Measurements from ENCODE around the gene ADAP1. TPM values are rescaled to one million over a fixed set of nuclear protein-coding genes. Genes with fewer than 3 reads are reported as not detected.

The ADAP1 gene
- total and polyA plus RNA-seq, 2 of the 13 experiments (the other 11 are each of a cell fraction or from before 2014, with no cell fraction given), result 10.5 to 24.6 TPM

DNA sequence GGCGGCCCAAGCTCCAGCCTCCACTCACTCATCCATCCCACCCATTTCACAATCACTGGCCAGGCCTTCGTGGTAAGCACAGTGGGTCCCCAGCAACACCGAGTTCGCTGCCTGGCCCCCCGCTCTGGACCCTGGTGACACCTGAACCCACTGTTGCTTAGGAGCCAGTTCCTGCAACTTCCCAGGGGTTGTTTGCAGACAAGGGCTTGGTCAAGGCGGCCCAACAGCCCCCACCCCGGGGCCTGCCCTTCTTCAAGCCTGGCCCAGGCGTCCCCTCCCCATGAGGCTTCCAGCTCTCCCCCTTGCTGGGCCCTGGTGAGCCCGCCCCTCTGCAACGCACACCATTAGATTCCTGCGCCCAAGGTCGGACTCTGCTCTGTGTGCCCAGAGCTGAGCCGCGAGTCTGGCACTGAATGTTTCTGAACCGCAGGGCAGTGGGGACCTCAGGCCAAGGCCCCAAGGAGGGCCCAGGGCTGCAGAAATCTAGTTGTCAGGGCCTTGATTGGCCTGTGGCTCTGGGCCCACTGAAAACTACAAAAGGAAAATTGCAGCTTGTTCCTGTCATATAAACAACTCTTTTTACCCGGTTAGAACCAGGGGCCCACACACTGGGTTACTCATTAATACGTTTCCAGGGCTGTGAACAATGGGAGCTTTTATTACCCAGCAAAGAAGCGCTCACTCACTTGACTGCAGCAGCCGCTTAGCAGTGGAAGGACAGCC, 23.0 kb upstream of the ADAP1 start (continued):
- TF ChIP-seq, protein P1, sequence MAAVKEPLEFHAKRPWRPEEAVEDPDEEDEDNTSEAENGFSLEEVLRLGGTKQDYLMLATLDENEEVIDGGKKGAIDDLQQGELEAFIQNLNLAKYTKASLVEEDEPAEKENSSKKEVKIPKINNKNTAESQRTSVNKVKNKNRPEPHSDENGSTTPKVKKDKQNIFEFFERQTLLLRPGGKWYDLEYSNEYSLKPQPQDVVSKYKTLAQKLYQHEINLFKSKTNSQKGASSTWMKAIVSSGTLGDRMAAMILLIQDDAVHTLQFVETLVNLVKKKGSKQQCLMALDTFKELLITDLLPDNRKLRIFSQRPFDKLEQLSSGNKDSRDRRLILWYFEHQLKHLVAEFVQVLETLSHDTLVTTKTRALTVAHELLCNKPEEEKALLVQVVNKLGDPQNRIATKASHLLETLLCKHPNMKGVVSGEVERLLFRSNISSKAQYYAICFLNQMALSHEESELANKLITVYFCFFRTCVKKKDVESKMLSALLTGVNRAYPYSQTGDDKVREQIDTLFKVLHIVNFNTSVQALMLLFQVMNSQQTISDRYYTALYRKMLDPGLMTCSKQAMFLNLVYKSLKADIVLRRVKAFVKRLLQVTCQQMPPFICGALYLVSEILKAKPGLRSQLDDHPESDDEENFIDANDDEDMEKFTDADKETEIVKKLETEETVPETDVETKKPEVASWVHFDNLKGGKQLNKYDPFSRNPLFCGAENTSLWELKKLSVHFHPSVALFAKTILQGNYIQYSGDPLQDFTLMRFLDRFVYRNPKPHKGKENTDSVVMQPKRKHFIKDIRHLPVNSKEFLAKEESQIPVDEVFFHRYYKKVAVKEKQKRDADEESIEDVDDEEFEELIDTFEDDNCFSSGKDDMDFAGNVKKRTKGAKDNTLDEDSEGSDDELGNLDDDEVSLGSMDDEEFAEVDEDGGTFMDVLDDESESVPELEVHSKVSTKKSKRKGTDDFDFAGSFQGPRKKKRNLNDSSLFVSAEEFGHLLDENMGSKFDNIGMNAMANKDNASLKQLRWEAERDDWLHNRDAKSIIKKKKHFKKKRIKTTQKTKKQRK (IDR thresholded peaks at IDR 0.05; ENCODE audit: low read length), result no peak
- TF ChIP-seq RARA (CRISPR knock-in tag; IDR thresholded peaks at IDR 0.05), result peak; percentile 46
- TF ChIP-seq, protein P2, sequence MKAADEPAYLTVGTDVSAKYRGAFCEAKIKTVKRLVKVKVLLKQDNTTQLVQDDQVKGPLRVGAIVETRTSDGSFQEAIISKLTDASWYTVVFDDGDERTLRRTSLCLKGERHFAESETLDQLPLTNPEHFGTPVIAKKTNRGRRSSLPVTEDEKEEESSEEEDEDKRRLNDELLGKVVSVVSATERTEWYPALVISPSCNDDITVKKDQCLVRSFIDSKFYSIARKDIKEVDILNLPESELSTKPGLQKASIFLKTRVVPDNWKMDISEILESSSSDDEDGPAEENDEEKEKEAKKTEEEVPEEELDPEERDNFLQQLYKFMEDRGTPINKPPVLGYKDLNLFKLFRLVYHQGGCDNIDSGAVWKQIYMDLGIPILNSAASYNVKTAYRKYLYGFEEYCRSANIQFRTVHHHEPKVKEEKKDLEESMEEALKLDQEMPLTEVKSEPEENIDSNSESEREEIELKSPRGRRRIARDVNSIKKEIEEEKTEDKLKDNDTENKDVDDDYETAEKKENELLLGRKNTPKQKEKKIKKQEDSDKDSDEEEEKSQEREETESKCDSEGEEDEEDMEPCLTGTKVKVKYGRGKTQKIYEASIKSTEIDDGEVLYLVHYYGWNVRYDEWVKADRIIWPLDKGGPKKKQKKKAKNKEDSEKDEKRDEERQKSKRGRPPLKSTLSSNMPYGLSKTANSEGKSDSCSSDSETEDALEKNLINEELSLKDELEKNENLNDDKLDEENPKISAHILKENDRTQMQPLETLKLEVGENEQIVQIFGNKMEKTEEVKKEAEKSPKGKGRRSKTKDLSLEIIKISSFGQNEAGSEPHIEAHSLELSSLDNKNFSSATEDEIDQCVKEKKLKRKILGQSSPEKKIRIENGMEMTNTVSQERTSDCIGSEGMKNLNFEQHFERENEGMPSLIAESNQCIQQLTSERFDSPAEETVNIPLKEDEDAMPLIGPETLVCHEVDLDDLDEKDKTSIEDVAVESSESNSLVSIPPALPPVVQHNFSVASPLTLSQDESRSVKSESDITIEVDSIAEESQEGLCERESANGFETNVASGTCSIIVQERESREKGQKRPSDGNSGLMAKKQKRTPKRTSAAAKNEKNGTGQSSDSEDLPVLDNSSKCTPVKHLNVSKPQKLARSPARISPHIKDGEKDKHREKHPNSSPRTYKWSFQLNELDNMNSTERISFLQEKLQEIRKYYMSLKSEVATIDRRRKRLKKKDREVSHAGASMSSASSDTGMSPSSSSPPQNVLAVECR (CRISPR knock-in tag; IDR thresholded peaks at IDR 0.05; ENCODE audit: borderline replicate concordance), result peak; percentile 69; the same call in 1 of the 2 replicates
- TF ChIP-seq PHF20 (CRISPR knock-in tag; IDR thresholded peaks at IDR 0.05), result no peak; the same call in 1 of the 2 replicates
- TF ChIP-seq MTF1 (CRISPR knock-in tag; IDR thresholded peaks at IDR 0.05), result peak; percentile 51; the same call in 1 of the 2 replicates
- no peak for TF ChIP-seq ZNF138 (CRISPR knock-in tag; IDR thresholded peaks at IDR 0.05; ENCODE audit: low read depth)
- no peak for TF ChIP-seq ZNF468 (CRISPR knock-in tag; IDR thresholded peaks at IDR 0.05)
- TF ChIP-seq, protein P3, sequence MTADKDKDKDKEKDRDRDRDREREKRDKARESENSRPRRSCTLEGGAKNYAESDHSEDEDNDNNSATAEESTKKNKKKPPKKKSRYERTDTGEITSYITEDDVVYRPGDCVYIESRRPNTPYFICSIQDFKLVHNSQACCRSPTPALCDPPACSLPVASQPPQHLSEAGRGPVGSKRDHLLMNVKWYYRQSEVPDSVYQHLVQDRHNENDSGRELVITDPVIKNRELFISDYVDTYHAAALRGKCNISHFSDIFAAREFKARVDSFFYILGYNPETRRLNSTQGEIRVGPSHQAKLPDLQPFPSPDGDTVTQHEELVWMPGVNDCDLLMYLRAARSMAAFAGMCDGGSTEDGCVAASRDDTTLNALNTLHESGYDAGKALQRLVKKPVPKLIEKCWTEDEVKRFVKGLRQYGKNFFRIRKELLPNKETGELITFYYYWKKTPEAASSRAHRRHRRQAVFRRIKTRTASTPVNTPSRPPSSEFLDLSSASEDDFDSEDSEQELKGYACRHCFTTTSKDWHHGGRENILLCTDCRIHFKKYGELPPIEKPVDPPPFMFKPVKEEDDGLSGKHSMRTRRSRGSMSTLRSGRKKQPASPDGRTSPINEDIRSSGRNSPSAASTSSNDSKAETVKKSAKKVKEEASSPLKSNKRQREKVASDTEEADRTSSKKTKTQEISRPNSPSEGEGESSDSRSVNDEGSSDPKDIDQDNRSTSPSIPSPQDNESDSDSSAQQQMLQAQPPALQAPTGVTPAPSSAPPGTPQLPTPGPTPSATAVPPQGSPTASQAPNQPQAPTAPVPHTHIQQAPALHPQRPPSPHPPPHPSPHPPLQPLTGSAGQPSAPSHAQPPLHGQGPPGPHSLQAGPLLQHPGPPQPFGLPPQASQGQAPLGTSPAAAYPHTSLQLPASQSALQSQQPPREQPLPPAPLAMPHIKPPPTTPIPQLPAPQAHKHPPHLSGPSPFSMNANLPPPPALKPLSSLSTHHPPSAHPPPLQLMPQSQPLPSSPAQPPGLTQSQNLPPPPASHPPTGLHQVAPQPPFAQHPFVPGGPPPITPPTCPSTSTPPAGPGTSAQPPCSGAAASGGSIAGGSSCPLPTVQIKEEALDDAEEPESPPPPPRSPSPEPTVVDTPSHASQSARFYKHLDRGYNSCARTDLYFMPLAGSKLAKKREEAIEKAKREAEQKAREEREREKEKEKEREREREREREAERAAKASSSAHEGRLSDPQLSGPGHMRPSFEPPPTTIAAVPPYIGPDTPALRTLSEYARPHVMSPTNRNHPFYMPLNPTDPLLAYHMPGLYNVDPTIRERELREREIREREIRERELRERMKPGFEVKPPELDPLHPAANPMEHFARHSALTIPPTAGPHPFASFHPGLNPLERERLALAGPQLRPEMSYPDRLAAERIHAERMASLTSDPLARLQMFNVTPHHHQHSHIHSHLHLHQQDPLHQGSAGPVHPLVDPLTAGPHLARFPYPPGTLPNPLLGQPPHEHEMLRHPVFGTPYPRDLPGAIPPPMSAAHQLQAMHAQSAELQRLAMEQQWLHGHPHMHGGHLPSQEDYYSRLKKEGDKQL (CRISPR knock-in tag; IDR thresholded peaks at IDR 0.05; ENCODE audit: low read depth), result no peak
- TF ChIP-seq NR1H2 (CRISPR knock-in tag; IDR thresholded peaks at IDR 0.05; ENCODE audit: borderline replicate concordance, low read depth), result no peak
- TF ChIP-seq RELA (CRISPR knock-in tag; IDR thresholded peaks at IDR 0.05), result 0 out of 2 replicates have a peak, but pooled peaks have one; percentile 39
- no peak for TF ChIP-seq NFRKB (IDR thresholded peaks at IDR 0.05)
- no peak for TF ChIP-seq SUZ12 (IDR thresholded peaks at IDR 0.05; ENCODE audit: low read depth, low read length)
- TF ChIP-seq, protein P4, sequence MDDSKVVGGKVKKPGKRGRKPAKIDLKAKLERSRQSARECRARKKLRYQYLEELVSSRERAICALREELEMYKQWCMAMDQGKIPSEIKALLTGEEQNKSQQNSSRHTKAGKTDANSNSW (CRISPR knock-in tag; IDR thresholded peaks at IDR 0.05; ENCODE audit: borderline replicate concordance), result no peak
- no peak for TF ChIP-seq ZNF841 (CRISPR knock-in tag; IDR thresholded peaks at IDR 0.05; ENCODE audit: borderline replicate concordance)
- TF ChIP-seq ZNF207 (IDR thresholded peaks at IDR 0.05; ENCODE audit: borderline replicate concordance), result no peak
- no peak; the same call in 1 of the 2 replicates for TF ChIP-seq SALL2 (CRISPR knock-in tag; IDR thresholded peaks at IDR 0.05)
